SK-N-SH treated with all-trans-retinoic acid at 6 μM for 48 hours (cell line): ENCODE measurements around the gene ULK4.

ENCODE experiments used
- ARNTL ChIP-seq: fragments of 450-650 bp; formaldehyde crosslinking; IDR thresholded peaks from 2 replicates; pipeline ENCODE4 v1.5.0; 2020; ENCODE audit warnings: low read depth, mild to moderate bottlenecking, moderate library complexity, borderline replicate concordance
- ZFP30 ChIP-seq: fragments of 450-650 bp; formaldehyde crosslinking; IDR thresholded peaks from 2 replicates; pipeline ENCODE4 v1.5.0; 2022; ENCODE audit warnings: mild to moderate bottlenecking, moderate library complexity
- ZNF8 ChIP-seq: fragments of 450-650 bp; formaldehyde crosslinking; IDR thresholded peaks from 2 replicates; pipeline ENCODE4 v1.5.0; 2020; ENCODE audit warnings: mild to moderate bottlenecking, moderate library complexity

DNA sequence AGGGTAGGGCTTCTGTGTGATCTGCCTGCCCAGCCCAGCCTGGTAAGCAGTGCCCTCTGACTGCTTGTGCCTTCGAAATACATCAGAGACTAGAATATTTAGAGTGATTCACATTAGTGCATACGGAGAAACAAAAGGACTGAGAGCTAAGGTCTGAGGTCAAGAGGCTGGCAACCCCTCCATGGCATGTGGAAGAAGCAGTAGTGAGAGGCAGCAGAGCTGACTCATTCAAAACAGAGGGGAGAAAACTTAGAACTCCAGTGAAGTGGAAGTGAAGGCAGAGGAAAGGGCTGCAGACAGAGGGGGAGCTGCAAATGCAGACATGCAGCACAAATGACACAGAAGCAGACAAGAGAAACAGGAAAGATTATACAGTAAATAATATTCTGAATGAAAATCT lies 61.6 kb downstream of the ULK4 start:
- TF ChIP-seq ZFP30 (CRISPR knock-in tag) (no peak), ZNF8 (CRISPR knock-in tag) (no peak), ARNTL (CRISPR knock-in tag) (no peak)
